ENCODE results near the gene DMTF1.
"Not testable (repeated sequence)": the region's sequence is repeated elsewhere in the genome, so short reads cannot be mapped to it uniquely, and the experiment has no call there.

DMTF1 gene

DNA sequence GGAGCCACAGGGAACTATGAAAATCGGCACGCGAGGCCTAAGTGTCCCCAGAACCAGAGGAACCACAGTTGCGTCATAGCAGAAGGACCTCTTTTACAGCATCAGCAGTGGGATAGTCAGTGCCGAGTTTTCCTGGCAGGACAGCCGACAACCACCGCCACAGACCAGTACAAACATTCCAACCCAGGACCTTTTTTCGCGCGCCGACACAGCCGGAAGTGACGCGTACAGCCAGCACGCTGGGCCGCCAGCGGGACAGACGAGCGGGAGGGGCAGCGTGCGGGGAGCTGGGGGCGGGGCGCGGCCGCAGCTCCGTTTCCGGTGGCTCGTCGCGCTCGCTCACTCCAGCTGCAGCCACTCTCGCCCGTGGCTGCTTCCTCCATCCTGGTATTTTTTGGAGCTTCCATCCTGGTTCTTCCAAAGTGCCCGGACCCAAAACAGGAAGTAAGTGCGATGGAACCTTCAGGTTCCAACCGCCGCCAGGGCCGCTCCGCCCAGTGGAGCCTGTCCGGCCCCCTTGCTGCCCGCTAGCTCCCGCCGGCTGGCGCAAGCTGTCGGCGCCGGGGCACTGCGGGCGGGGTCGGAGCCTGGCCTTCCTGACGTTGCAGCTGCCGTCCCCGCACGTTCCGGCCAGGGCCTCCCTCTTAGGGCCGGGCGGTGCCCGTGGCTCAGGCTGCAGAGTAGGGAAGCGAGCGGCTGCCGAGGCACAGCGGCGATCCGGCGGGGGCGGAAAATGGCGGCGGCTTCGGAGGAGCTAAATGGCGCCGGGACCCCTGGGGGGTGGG lies at the start of gene DMTF1:
Gene DMTF1 (plus strand): TSS at position 342 of the 785 bp plus-strand sequence. CDS start 12,489 bp downstream, outside the sequence.
- peak; percentile 88 for DNase-seq

DNA sequence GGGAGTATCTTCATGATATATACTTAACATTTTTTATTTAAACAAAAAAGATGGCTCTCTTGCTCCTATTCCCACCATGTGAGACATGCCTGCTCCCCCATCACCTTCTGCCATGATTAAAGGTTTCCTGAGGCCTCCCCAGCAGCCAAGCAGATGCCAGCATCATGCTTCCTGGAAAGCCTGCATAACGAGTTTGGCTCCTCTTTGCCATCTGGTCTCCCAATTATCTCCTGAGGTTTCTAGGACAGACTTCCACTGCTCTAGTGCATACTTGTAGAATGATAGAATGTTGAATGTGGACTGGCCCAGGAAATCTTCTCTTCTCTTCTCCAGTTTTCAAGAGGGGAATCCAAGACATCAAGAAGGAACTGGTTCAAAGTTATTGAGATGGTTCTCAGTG lies 46.9 kb upstream of the DMTF1 start:
- no peak for DNase-seq

DNA sequence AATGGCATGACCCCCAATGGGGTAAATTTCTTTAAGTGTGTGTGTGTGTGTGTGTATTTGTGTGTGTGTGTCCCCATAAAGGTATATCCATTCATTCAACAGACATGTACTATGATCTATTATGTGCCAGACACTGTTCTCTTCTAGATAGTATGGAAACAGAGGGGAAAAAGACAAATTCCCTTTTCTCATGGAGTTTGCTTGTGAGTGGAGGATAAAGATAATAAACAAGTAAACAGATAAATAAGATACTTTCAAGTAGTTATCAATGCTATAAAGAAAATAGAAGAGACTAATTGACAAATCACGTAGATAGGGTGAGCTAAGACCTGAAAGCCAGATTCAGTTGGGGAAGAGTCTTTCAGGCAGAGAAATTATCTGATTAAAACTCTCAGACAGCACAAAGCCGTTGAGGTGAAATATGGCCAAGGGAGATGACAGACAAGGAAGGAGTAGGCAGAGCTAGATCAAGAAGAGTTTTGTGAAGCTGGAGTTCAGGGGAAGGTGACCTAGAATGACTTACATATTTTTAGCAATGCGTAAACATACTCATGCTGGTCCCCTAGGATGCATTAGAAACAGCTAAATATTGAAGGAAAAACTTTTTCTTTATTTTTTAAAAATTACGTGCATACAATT lies 45.2 kb upstream of the DMTF1 start:
- DNase-seq = no peak

GRCh38 chr7:87107949-87108776 lies 44.1 kb upstream of the DMTF1 start:
- no peak for DNase-seq

DNA sequence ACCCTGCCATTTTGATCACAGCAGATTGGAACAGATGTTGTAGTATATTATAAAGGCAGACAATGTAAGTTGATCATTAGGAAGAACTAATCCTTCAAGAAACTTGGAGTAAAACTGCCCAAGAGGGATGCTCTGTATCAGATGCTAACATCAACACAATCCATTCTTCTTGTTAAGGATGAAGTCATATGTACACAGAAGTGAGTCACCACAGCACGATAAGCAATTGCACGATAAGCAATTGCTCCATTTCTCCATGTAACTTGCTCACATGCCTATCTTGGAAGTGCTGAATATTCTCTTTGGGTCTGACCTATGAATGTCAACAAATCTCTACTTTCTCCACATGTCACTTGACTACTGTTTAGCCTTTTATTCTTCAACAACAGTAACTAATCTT lies 41.5 kb upstream of the DMTF1 start:
- DNase-seq = no peak

GRCh38 chr7:87111877-87112276 lies 40.4 kb upstream of the DMTF1 start:
- no peak for DNase-seq

DNA sequence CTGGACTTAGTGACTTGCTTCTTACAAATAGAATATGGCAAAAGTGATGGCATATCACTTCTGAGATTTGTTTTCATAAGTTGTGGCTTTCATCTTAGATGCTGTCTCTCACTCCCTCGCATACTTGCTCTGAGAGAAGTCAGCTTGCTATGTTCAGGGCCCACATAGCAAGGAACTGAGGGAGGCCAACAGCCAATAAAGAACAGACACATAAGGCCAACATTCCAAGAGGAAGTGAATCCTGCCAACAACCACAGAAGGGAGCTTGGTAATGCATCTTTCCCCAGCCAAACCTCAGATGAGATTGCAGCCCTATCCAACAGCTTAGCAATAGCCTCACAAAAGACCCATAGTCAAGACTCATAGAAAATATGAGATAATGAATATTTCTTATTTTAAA lies 39.2 kb upstream of the DMTF1 start:
- DNase-seq = no peak

GRCh38 chr7:87113904-87114303 lies 38.3 kb upstream of the DMTF1 start:
- not testable (repeated sequence) for DNase-seq

DNA sequence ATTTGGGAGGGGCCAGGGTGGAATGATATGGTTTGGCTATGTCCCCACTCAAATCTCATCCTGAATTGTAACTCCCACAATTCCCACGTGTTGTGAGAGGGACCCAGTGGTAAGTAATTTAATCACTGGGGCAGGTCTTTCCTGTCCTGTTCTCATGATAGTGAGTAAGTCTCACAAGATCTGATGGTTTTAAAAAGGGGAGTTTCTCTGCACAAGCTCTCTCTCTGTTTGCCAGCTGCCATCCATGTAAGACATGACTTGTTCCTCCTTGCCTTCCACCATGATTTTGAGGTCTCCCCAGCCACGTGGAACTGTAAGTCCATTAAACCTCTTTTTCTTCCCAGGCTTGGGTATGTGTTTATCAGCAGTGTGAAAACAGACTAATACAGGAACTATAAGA lies 36.5 kb upstream of the DMTF1 start:
- not testable (repeated sequence) for DNase-seq

- no peak for DNase-seq
These were observed 35.9 kb upstream of the DMTF1 start for GRCh38 chr7:87116315-87116714.

DNA sequence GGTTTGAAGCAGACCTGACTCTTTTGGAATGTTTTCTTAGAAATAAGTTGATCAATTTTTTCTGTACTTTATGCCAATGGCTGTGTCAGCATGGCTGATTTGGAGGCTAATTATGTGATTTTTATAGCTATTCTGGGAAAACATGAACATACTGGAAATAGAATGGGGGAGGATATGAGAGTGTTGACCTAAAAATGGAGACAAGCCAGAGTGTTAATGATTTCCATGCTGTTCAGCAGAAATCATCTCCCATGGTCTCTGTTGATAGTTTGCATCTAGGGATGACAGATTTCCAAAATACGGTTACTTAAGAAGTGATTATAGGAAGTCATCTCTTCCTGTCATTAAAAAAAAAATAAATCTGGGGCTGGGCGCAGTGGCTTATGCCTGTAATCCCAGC lies 32.7 kb upstream of the DMTF1 start:
- no peak for DNase-seq

GRCh38 chr7:87123105-87123504 lies 29.1 kb upstream of the DMTF1 start:
- DNase-seq = no peak

GRCh38 chr7:87127019-87127418 lies 25.2 kb upstream of the DMTF1 start:
- DNase-seq = no peak

DNA sequence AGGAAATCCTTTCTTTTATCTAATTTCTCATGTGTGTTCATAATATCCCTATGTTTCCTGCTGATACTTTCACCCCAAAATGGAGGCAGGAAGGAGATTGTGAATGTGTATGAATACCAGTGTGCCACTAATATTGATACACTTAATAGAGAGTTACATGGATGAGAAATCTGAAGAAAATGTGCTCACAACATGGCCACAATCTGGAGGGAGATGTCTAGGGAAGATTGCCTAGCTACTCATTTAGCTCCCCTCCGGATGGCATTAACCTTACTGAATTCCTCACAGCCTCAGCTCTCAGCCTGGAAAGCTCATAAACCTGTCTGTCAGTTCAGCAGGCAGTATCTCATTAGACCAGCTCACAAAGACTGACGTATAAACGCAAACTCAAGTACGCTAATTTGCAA lies 23.4 kb upstream of the DMTF1 start:
- no peak for DNase-seq

GRCh38 chr7:87129332-87129731 lies 22.9 kb upstream of the DMTF1 start:
- DNase-seq = no peak

- DNase-seq = no peak
These were observed 22.4 kb upstream of the DMTF1 start for GRCh38 chr7:87129848-87130247.

GRCh38 chr7:87131771-87132170 lies 20.5 kb upstream of the DMTF1 start:
- DNase-seq = no peak

DNA sequence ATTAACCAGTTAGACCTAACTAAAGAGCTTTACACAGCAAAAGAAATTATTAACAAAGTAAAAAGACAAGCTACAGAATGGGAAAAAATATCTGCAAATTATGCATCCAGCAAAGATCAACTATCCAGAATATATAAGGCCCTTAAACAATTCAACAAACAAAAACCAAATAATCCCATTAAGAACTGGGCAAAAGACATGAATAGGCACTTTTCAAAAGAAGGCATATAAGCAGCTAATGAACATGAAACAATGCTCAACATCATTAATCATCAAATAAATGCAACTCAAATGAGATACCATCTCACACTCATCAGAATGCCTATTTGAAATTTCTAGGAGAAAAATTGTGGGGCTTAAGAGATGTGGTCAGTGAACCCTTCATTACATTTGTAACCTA lies 15.0 kb upstream of the DMTF1 start:
- DNase-seq = no peak

DNA sequence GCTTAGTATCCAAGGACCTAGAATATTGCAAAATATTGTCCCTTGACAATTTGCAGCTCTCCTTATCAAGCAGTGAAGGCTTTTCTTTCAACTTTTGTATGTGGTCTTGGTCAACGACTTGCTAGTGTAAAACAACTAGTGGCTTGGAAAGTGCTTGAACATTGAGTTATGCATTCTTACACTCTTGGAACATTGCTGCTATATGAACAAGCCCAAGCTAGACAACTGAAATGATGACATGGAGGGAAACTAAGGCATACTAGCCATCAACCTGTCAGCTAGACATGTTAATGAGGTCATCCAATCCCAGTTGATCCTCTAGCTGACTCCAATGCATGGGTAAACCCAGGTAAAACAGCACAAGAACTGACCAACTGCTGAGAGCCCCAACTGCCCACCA lies 12.7 kb upstream of the DMTF1 start:
- DNase-seq = no peak

DNA sequence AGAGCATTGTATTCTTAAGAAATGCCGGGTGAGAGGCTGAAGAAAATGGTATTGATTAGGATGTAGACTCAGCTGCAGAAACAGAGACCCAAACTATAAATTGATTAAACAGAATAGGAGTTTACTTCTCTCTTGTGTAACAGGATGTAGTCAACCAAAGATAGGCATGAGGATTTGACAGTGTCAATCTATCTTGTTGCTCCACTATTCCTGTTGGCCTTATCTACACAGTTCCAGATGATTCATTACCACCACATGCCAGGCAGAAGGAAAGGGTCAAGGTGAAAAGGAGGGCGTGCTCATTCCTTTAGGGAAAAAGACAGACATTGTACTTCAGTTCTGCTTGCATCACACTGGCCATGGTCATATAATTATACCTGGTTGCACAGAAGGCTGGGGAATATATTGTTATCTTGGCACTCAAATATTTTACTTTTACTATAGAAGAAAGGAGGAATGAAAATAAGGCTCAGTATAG lies 11.9 kb upstream of the DMTF1 start:
- DNase-seq = no peak

GRCh38 chr7:87144173-87144657 lies 8.0 kb upstream of the DMTF1 start:
- DNase-seq = no peak

DNA sequence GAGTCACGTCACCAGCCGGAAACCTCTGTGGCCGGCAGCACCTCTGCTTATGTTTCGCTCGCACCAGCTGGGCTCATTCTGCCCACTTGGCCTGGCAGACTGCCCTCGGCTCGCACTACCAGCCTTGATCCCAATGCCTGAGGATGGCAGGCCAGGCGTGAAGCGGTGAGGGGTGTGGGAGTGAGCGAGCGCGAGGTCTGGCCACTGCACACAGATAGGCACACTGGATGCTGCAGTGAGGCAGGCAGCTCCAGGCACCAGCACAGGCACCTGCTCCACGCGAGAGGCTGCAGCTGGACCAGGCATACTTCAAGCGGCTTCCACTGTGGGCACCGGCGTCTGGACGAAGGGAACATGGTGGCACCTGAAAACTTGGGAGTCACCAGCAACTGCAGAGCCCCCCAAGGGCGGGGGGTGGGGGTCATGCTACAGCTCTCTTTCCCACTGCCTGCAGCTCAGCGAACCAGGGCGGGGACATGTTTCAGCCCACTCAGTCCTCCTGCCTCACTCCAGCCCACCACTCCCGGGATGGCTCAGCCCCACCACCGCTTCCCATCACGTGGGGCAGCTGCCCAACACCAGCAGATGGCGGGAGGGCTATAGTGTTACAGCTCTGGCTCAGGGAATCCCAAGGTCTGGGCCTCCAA lies 5.4 kb upstream of the DMTF1 start:
- DNase-seq = no peak

DNA sequence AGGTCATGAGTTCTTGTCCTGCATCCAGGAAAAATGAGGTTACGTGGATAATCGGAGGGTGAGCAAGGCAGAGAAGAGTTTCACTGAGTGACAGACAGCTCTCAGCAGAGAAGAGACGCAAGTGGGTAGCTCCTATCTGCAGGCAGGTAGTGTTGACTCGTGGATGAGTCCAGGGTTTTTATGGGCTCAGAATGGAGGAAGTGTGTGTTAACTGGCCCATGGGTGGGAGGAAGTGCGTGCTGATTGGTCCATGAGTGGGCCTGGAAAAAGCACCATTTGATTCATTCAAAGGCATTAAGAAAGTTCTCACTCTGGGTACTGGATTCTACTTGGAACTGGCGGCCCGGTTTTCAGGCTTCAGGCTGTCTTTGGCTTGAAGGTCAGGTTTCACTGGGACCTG lies 4.8 kb upstream of the DMTF1 start:
- DNase-seq = no peak
